Mononuclear cell (primary cell): ENCODE measurements around the gene FXN. TPM values are rescaled to one million over a fixed set of nuclear protein-coding genes. Genes with fewer than 3 reads are reported as not detected.
A peak's percentile ranks its signal among the peaks of the same experiment; 100 is the strongest.

Experiments
- H3K27me3 ChIP-seq: 2 replicates; pipeline ENCODE4 v1.6.0; 2011; ENCODE audit warnings: low read length, control low read depth; ENCODE audit not compliant: insufficient read depth
- H3K4me1 ChIP-seq: 2 replicates; pipeline ENCODE4 v1.5.1; 2011; ENCODE audit warnings: mild to moderate bottlenecking, low read length, control low read depth; ENCODE audit not compliant: insufficient read depth
- H3K4me3 ChIP-seq: 2 replicates; pipeline ENCODE4 v1.5.1; 2011; ENCODE audit warnings: mild to moderate bottlenecking, low read length, moderate library complexity
- H3K9me3 ChIP-seq: 2 replicates; pipeline ENCODE4 v1.5.1; 2011; ENCODE audit warnings: low read depth, mild to moderate bottlenecking, control low read depth, low read length
- total RNA-seq: library from RNA; depleted of rRNA; stranded (reverse); fragments of >200 nt; gene quantifications from one replicate; pipeline ENCODE4 v1.2.3, GENCODE V29; 2012

The FXN gene
- total RNA-seq, 1 donor = 4.0 TPM

DNA sequence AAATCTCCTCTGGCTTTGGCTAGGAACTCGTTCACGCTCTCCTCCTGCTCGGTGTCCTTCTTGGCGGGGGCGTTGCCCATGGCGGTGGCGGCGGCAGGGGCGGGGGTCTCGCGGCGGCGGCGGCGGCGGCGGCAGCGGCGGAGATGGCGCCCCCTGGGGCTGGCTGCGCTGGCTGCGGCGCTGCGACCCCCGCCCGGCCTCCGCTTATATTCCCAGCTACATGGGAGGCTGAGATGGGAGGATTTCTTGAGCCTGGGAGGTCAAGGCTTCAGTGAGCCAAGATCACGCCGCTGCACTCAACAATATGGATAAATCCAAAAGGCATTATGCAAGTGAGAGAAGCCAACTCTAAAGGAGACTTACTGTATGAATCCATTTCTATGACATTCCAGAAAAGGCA, 21.5 kb upstream of the FXN start, which contains the start of gene PRKACG:
PRKACG (minus strand) TSS at position 101 of the 400 bp plus-strand sequence; CDS start at position 80, 21 bp downstream.
- H3K4me3 ChIP-seq = no peak within 1 kb of the TSS
- no peaks in the 10 kb centered on the region for H3K9me3 ChIP-seq
- peaks cover 13% of the 10 kb centered on the region for H3K4me1 ChIP-seq
- no peaks in the 10 kb centered on the region for H3K27me3 ChIP-seq

DNA sequence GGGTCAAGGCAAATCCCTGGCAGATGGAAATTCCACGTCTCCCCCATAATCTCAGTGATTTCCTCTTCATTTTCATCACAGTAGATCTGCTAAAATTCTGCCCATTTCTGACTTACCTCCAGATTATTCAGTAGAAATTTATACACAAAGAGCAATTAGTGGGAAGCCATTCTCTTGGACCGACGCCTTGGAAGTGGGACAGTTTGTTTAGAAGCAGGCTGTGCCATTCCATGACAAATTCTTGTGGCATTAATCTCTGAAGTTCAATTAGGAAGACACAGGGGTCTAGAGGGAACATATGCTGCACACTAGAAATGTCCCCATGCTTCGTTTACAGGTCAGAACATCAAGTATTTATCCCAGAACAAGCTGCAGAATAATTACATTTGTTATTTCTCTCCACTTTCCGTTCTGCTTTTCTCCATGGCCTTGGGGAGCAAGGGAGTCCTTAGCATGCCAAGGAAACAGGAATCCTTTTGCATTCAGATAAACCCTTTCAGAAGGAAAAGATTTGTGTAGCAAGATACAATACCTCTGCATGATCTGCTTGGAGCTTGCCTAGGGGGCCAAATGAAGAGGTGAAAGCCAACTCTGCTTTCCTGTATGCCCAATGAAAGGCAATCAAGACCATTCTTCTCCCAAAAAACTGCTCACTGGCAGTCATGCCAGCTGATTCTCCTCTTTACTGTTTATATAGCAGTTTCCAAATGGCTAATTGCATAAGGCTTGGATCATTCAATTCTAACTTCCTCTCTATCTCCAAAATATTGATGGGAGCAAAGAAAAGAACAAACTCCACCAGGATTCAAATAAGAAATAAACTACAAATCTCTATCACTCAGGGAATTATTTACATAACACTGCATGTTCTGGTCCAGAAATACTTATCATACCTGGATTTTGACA, 19.1 kb upstream of the FXN start:
- Histone ChIP-seq H3K27me3 (no peaks in the 10 kb centered on the region), H3K9me3 (no peaks in the 10 kb centered on the region), H3K4me1 (peaks cover 28% of the 10 kb centered on the region), H3K4me3 (no peak overlapping the region)

DNA sequence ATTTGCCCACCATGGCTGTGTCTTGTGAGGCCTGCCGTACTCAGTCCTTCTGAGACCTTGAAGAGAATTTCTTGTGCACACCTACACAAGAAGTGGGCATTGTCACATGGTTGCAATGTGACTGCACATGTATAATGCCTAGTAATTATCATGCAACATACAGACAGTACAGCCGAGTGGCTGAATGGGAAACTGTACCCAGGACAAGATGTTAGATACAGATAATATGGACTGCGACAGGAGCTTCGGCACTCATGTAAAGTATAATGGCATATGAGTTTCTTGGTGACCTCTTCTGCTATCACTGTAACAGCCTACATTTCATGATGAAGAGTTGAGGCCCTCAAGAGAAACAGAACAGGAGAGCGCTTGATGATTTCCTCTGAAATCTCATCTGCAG, 16.8 kb upstream of the FXN start:
- H3K4me3 ChIP-seq = no peak overlapping the region
- H3K27me3 ChIP-seq = no peaks in the 10 kb centered on the region
- peaks cover 17% of the 10 kb centered on the region for H3K4me1 ChIP-seq
- no peaks in the 10 kb centered on the region for H3K9me3 ChIP-seq

DNA sequence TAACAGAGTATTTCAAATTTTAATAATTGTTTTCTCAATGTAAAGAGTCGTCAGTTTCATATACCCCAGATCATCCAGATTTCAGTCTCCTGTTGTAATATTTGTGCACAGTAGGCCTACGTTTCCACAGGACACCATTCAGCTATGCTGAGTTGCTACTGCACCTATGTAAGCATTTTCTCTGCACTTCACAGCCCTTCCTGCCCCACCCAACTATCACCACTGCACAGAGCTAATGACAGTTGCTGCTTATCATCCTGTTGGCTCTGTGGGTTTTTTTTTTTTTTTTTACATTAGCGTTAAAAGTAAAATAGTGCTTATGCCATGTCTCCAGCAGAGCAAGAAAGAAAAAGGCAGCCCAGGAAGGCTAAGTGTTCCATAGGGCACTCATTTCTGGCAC, 15.7 kb upstream of the FXN start:
- no peaks in the 10 kb centered on the region for H3K27me3 ChIP-seq
- H3K9me3 ChIP-seq = no peaks in the 10 kb centered on the region
- peaks cover 17% of the 10 kb centered on the region for H3K4me1 ChIP-seq
- no peak overlapping the region for H3K4me3 ChIP-seq

DNA sequence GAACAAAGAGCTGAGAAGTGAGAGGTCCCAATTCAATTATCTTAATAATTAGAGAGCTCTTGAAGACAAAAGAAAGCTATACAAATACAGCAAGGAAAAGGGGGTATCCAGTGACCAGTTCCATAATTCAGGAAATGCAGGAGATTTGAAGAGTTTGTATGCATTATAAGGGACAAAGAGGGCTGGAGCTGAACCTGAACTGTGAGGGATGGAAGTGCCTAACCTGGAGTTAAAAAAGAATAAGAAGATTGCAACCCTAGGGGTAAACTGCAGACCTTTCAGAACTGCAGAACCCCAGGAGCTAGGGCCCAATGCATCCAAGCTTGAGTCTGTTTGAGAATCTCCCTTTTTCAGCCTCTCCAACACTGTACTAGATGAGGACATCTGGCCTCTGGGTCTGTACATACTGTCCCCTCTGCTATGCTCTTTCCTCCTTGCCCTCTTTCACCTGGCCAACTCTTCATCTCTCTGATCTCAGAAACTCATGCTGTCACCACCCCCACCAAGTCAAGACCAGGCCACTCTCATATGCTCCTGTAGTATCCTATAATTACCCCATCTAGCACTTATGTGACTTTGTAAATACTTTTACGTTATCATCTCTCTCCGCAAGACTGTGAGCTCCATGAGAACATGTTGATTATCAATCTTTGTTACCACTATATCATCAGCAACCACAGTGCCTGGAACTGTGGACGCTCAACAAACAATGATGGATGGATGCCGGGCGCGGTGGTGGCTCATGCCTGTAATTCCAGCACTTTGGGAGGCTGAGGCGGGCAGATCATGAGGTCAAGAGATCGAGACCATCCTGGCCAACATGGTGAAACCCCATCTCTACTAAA, 15.0 kb upstream of the FXN start:
- Histone ChIP-seq H3K4me1 (peaks cover 17% of the 10 kb centered on the region), H3K4me3 (no peak overlapping the region), H3K27me3 (no peaks in the 10 kb centered on the region), H3K9me3 (no peaks in the 10 kb centered on the region)

DNA sequence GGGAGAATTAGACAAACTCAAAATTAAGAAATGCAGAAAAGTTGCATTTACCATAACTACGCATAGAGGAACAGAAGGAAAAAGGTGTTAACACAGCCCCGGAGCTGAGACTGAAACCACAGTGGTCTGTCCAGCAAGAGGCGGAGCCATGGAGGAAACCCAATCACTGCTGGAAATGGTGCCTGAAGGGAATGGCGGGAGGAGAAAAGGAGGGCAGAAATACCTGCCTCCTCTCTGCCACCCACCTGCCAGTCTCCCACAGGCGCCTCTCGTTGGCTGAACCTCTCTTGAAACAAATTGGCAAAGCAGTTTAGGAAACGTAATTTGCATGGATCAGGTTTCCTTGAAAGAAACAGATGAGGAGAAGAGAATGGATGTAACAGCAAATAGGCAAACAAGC, 11.9 kb upstream of the FXN start:
- no peak overlapping the region for H3K4me3 ChIP-seq
- peaks cover 33% of the 10 kb centered on the region for H3K4me1 ChIP-seq
- H3K27me3 ChIP-seq = no peaks in the 10 kb centered on the region
- H3K9me3 ChIP-seq = no peaks in the 10 kb centered on the region

DNA sequence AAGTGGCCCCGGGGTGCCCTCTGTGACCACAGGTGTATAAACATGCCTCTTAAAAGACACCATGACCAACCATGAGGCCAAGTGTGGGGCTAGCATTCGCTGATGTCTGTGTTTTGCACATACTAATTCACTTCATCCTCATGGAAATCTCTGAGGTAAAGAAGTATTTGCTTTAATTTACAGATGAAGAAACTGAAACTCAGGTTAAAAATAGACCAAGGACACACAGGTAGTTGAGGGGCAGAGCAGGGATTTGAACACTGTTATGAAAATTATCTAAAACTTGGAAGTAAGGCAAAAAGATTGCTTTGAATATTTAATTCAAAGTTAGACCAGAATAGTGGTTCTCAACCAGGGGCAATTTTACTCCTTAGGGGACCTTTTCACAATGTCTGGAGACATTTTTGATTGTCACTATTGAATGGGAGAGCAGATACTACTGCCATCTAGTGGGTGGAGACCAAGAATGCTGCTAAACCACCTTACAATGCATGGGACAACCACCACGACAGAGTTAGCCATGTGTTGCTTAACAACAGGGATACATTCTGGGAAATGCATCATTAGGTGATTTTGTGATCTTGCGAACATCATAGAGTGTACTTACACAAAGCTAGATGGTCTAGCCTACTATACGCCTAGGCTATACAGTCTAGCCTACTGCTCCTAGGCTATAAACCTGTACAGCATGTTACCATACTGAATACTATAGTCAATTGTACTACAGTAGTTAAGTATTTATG, 8.0 kb upstream of the FXN start:
- Histone ChIP-seq H3K4me3 (no peak overlapping the region), H3K27me3 (no peaks in the 10 kb centered on the region), H3K4me1 (peaks cover 22% of the 10 kb centered on the region), H3K9me3 (no peaks in the 10 kb centered on the region)

DNA sequence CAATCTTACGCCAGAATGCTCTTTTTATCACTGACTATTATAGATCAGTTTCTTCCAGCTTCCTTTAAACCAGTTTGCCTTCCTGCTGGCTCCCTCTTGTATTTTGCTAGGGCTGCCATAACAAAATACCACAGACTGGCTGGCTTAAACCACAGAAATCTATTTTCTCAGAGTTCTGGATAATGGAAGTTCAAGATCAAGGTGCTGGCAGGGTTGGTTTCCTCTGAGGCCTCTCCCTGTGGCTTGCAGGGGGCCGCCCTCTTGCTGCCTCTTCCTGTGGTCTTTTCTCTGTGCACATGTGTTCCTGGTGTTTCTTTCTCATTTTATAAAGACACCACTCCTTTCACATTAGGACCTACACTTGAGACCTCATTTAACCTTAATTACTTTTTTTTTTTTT, 6.8 kb upstream of the FXN start:
- Histone ChIP-seq H3K27me3 (no peaks in the 10 kb centered on the region), H3K9me3 (no peaks in the 10 kb centered on the region), H3K4me3 (no peak overlapping the region), H3K4me1 (peaks cover 22% of the 10 kb centered on the region)

DNA sequence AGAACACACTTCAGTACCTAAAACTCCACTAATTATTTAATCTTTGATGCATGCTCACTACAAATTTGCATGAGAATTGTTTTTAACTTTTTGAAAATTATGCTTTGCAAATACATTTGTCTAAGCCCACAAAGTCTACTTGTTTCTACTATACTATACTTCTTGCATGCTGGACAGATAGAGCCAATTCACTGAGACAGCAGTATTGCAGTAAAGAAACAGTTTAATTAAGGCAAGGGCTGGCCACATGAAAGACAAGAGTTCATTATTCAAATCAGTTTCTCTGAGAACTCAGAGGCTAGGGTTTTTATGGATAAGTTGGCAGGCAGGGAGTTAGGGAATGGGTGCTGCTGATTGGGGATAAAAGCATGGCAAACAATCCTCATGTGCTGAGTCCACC, 6.0 kb upstream of the FXN start:
- H3K4me3 ChIP-seq = no peak overlapping the region

DNA sequence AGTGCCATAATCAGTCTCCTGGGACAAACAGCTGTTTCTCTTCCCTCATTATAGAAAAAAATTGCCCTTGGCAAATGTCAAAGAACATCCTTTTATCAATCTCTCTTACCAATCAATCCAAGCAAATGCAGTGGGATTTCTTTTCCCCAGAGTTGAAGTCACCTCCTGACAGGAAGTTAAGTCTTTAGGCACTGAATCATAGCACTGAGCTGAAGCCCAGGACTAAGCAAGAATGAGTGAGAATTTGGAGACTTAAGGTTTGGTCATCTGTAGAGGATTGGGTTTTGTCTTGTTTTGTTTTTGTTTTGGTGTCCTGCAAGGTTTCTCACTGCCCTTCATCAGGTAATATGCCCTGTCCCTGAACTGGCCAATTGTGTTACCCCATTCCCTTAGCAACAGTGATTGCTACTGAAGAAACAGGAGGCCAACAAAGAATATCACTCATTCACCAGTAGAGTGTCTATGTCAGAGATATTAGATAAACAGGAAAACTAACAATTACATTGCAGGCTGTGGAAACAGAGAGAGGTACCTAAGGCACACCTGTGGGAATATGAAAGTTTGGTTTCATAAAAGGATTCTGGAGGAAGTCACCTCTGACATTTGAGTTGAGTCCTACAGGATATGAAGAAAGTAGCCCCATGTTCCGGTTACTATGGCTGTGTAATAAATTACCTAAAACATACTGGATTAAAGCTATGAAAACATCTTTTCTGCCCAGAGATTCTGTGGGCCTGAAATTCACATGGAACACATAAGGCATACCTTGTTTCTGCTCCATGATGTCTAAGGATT, 4.5 kb upstream of the FXN start:
- H3K4me1 ChIP-seq = peaks cover 27% of the 10 kb centered on the region
- no peak overlapping the region for H3K4me3 ChIP-seq
- no peaks in the 10 kb centered on the region for H3K27me3 ChIP-seq
- H3K9me3 ChIP-seq = no peaks in the 10 kb centered on the region

More for the DNA sequence above, 6.0 kb upstream of the FXN start:
- no peaks in the 10 kb centered on the region for H3K9me3 ChIP-seq
- H3K27me3 ChIP-seq = no peaks in the 10 kb centered on the region
- H3K4me1 ChIP-seq = peaks cover 22% of the 10 kb centered on the region

DNA sequence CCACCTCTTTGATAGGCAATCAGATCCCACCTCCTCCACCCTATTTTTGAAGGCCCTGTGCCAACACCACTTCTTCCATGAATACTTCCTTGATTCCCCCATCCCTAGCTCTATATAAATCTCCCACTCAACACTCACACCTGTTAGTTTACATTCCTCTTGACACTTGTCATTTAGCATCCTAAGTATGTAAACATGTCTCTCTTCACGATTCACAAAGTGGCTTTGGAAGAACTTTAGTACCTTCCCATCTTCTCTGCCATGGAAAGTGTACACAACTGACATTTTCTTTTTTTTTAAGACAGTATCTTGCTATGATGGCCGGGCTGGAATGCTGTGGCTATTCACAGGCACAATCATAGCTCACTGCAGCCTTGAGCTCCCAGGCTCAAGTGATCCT, 1.5 kb upstream of the FXN start:
- Histone ChIP-seq H3K4me1 (peaks cover 18% of the 10 kb centered on the region), H3K27me3 (no peaks in the 10 kb centered on the region), H3K4me3 (no peak overlapping the region), H3K9me3 (no peaks in the 10 kb centered on the region)

DNA sequence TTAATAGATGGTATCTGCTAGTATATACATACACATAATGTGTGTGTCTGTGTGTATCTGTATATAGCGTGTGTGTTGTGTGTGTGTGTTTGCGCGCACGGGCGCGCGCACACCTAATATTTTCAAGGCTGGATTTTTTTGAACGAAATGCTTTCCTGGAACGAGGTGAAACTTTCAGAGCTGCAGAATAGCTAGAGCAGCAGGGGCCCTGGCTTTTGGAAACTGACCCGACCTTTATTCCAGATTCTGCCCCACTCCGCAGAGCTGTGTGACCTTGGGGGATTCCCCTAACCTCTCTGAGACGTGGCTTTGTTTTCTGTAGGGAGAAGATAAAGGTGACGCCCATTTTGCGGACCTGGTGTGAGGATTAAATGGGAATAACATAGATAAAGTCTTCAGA, 757 bp downstream of the FXN start:
- Histone ChIP-seq H3K4me1 (peaks cover 15% of the 10 kb centered on the region), H3K4me3 (peak overlapping the region; percentile 77)

DNA sequence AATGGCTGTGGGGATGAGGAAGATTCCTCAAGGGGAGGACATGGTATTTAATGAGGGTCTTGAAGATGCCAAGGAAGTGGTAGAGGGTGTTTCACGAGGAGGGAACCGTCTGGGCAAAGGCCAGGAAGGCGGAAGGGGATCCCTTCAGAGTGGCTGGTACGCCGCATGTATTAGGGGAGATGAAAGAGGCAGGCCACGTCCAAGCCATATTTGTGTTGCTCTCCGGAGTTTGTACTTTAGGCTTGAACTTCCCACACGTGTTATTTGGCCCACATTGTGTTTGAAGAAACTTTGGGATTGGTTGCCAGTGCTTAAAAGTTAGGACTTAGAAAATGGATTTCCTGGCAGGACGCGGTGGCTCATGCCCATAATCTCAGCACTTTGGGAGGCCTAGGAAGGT, 1.2 kb downstream of the FXN start:
- Histone ChIP-seq H3K4me3 (peak overlapping the region; percentile 77), H3K4me1 (peaks cover 15% of the 10 kb centered on the region), H3K9me3 (no peaks in the 10 kb centered on the region), H3K27me3 (no peaks in the 10 kb centered on the region)

More for the DNA sequence above, 757 bp downstream of the FXN start:
- H3K27me3 ChIP-seq = no peaks in the 10 kb centered on the region
- no peaks in the 10 kb centered on the region for H3K9me3 ChIP-seq

DNA sequence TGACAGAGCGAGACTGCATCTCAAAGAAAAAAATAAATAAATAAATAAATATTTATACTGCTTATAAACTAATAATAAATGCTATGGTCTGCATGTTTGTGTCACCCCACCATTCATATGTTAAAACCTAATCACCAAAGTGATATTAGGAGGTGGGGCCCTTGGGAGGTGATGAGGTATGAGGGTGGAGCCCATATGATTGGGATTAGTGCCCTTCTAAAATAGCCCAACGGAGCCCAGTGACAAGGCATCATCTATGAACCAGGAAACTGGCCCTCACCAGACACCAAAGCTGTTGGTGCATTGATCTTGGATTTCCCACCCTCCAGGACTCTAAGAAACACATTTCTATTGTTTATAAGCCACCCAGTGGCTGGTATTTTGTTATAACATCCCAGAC, 5.1 kb downstream of the FXN start:
- H3K4me3 ChIP-seq = no peak overlapping the region
- H3K9me3 ChIP-seq = no peaks in the 10 kb centered on the region
- H3K27me3 ChIP-seq = no peaks in the 10 kb centered on the region
- H3K4me1 ChIP-seq = peaks cover 14% of the 10 kb centered on the region
